T-helper 22 cell (primary cell): ENCODE measurements around the gene M1AP.

ENCODE experiments used
- DNase-seq: peaks from one replicate; pipeline ENCODE4 v3.0.0-alpha.2; 2020; ENCODE audit warnings: low read depth

Gene M1AP

GRCh38 chr2:74593826-74594772 is 54.0 kb downstream of the M1AP start:
- DNase-seq: no peak

GRCh38 chr2:74588664-74589063 is 59.5 kb downstream of the M1AP start:
- DNase-seq: no peak

DNA sequence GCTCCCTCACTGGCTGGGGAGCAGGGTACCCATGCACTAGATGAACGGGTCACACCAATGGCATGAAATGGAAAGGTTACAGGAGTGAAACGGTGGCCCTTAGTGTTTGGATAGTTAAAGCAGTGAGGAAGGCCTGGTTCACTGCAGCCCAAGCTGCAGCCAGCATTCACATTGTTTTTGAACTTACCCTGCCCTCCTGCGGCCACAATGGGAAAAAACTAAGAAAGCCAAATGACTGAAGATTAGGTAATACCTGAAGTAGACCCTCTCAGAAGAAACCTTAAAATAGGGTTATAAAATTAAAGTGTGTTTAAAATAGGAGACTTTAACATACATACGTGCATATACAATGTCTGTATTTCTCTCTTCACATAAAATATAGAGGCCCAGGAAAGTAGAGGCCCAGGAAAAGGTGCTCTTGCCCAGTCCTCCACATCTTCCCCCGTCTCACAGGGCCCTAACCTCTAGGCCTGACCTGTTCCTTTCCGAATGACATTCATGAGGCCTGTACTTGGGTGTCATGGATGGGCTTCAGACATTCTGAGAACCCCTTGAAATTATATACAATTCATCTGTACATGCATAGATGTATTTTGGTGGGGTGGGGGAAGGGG is 60.4 kb downstream of the M1AP start:
- peak; percentile 10 for DNase-seq

- no peak for DNase-seq
Measured at GRCh38 chr2:74585406-74586185, 62.5 kb downstream of the M1AP start.

GRCh38 chr2:74584088-74584645 is 64.0 kb downstream of the M1AP start:
- DNase-seq: no peak

- no peak for DNase-seq
Measured at GRCh38 chr2:74583504-74583903, 64.6 kb downstream of the M1AP start.

- DNase-seq: no peak
Measured at GRCh38 chr2:74582184-74582583, 65.9 kb downstream of the M1AP start.

DNA sequence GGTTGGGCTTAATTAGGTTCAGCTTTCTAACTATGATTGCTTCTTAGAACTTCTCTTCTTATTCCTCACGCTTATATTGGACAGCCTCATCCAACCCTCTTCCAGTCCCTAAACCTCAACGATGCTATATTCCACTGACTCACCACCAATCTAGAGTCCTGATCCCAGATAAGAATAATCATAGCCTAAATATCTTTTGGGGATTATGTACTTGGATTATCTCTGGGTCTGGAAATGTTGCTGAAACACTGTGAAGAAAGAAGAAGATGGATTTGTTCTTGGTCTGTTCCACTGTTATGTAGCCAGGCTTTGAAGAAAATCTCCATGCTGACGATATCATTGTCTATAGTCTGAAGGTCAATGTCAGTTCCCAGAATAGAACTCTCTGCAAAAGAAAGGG is 66.7 kb downstream of the M1AP start:
- no peak for DNase-seq

GRCh38 chr2:74578408-74578807 is 69.7 kb downstream of the M1AP start:
- DNase-seq: no peak

DNA sequence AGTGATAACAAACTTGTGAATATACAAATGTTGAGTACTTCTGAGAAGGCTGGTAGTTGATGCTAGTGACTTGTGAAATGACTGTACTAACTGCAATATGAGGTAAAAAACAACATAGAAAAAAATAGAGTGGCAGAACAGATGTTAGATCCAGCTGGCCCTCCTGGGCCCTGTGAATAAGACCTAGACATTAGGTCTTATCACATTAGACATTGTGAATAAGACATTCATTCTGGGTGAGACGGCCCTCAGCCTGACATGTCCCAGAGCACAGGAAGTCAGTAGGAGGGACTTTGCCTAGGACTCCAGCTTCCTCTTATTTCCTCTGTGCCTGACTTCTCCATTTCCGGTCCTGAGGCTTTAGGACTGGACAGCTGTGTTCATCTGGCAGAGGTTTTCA is 70.7 kb downstream of the M1AP start:
- no peak for DNase-seq

GRCh38 chr2:74576863-74577229 is 71.3 kb downstream of the M1AP start:
- no peak for DNase-seq

- DNase-seq: no peak
Measured at GRCh38 chr2:74576211-74576862, 71.8 kb downstream of the M1AP start.

DNA sequence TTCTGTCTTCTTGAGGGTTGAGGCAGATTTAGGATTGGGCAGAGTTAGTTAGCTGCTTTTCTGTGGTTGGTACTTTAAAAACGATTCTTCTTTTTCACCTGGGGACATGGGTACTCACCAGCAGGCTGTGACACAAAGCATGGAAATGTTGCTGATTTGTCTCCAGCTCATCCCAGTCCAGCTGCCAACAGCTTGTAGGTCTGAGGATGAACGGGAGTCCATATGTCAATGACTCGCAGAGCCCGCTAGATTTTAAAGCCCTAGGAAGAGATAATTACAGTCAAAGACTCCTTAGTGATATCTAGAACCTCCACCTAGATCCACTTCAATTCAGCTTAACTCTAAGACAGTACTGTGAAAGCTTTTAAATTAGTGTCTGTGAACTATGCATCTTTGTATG is 72.8 kb downstream of the M1AP start:
- DNase-seq: no peak

- no peak for DNase-seq
Measured at GRCh38 chr2:74573747-74574562, 74.2 kb downstream of the M1AP start.

DNA sequence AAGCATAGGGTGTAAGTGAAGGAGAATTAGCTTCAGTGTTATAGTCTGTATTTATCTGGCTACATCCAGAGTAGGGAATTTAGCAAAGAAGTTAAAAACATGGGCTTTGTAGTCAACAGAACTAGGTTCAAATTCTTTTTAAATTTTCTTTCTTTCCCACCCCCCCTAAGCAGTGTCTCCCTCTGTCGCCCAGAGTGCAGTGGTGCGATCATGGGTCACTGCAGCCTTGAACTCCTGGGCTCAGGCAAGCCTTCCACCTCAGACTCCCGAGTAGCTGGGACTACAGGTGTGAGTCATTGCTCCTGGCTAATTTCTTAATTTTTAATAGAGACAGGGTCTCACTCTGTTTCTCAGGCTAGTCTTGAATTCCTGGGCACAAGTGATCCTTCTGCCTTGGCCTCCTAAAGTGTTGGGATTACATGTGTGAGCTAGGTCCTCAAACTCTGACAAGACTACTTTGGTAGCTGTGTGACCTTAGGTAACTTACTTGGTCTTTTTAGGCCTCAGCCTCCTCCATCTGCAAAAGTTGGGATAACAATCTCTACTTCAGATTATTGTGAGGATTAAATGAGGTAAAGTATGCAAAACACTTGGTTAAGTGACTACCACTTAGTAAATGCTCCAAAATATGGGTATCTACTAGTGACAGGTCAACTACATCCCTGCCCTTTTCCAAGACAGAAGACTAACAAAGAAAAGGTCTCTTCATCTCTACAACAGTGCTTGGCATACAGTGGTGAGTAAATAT is 75.8 kb downstream of the M1AP start:
- DNase-seq: no peak

DNA sequence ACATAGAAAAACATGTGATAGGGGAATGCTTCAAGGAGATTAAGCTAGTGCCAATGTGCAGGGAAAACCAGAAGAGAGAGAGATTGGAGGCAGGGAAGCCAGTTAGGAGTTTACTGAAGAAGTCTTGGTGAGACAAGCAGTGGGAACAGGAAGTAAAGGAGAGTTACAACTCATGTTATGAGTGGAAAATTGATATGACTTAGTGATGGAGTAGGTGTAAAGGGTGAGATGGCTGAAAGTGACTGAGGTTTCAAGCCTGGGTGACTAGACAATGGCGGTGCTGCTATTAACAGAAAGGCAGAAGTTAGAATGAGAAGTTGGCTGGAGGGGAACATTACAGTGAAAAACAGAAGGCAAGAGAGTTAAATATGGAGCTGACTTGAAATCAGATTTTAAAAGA is 77.1 kb downstream of the M1AP start:
- DNase-seq: no peak

DNA sequence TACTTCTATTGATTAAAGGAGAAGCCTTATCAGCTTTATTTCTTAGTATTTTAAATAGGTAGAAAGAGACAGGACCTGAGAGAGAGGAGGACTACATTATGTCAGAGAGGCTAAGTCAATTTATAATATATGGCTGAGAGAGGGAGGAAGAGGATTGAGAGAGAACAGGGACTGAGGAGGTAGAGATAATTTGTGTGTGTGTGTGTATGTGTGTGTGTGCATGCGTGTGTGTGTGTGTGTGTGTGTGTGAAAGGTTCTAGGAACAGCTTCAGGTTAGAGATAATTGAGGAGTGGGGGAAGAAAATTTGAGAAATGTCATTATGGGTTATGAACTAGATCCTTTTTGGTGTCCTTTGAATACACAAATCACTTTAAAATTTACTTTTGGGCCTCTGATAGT is 78.4 kb downstream of the M1AP start:
- no peak for DNase-seq

DNA sequence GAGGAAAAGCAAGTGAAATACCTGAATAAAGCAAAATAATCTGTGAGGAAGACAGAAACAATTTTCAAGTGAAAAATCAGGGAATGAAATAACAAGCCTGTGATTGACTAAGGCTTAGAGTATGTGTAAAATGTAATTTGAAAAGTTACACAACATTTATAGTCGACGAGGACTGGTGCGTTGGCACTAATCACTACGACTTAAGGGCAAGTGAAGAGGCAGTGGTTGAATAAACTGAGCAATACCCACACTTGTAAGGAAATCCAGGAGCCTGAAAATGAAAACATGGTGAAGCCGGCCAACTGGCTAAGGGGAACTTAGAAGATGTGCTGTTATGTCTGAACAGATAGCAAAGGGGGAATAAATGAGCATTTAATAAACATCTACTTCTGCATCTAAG is 80.2 kb downstream of the M1AP start:
- DNase-seq: no peak

DNA sequence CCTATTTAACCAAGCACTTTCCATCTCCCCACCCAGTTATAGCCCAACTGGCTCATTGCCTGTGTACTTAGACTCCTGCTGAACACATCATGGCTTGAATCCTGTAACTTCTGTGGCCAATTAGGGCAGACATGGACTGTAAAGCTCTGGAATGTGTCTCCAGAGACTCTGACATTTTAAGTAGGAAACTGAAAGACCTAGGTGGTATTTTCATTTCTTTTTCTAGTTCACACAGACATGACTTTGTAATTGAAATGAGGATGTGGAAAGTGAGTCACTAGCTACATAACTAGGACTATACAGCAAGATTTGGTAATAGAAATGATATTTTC is 81.4 kb downstream of the M1AP start:
- no peak for DNase-seq

DNA sequence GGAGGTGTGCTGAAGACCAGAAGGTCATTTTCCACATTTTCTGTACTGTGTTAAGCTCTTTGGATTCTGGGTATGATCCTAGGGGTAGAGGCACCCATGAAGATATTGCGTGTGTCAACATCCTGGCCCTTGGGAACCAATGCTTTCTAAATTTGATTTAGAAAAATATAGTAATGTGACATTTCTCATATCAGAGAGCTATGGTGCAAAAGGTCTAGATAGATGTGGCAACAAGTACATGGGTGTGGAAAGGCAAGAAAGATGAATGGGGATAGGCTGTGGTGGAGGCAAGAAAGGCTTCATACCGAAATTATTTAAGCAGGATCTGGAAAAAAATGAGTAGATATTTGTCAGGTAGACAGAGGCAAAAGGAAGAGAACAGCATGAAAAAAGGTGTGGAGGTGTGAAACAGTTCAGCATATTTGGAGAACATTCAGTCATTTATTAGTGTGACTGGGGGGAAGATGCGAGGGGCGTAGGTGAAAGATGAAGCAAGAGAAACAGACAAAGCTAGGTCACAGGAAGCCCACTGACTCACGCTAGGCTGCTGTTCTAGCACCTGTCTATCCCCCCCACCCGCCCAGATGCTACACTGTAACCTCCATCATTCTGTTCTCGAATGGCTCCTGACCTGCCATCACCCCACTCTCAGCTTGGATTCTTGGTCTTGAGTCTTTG is 81.9 kb downstream of the M1AP start:
- no peak for DNase-seq
